Spleen (tissue), 11 donors: ENCODE measurements around the gene PRICKLE3. TPM values are rescaled to one million over a fixed set of nuclear protein-coding genes. Genes with fewer than 3 reads are reported as not detected.

ENCODE experiments used
- DNase-seq: peaks from one replicate; pipeline ENCODE4 v3.0.0-alpha.2; 2020
- H3K27ac ChIP-seq, 8 donors: fragments of 200-600 bp; sonication (generic) in 7 of 8; 1 replicate in 4 of 8; 2 replicates in 4 of 8; pipeline versions ENCODE4 v1.5.0 to v1.8.0; 2016 to 2021; ENCODE audit warnings: inconsistent platforms in 4 of 8, mild to moderate bottlenecking in 4 of 8, moderate library complexity in 1 of 8
- H3K27me3 ChIP-seq, 7 donors: fragments of 200-600 bp; sonication (generic) in 6 of 7; replicated peaks in 1 of 7; 1 replicate in 4 of 7; 2 replicates in 3 of 7; pipeline versions ENCODE4 v1.5.0 to v1.8.0; 2016 to 2021; ENCODE audit warnings: inconsistent platforms in 3 of 7, mild to moderate bottlenecking in 1 of 7
- H3K36me3 ChIP-seq, 6 donors: fragments of 200-600 bp; sonication (generic) in 5 of 6; 1 replicate in 4 of 6; 2 replicates in 2 of 6; pipeline versions ENCODE4 v1.5.0 to v1.8.0; 2016 to 2021; ENCODE audit warnings: inconsistent platforms in 2 of 6
- H3K4me1 ChIP-seq, 6 donors: fragments of 200-600 bp; sonication (generic) in 5 of 6; 1 replicate in 3 of 6; 2 replicates in 3 of 6; pipeline versions ENCODE4 v1.5.0 to v1.8.0; 2016 to 2021; ENCODE audit warnings: inconsistent platforms in 3 of 6
- H3K4me3 ChIP-seq, 8 donors: fragments of 200-600 bp; sonication (generic) in 7 of 8; 1 replicate in 4 of 8; 2 replicates in 4 of 8; pipeline versions ENCODE4 v1.5.0 to v1.8.0; 2016 to 2021; ENCODE audit warnings: inconsistent platforms in 4 of 8, mild to moderate bottlenecking in 4 of 8, moderate library complexity in 2 of 8
- H3K9me3 ChIP-seq, 8 donors: fragments of 200-600 bp; sonication (generic) in 7 of 8; 1 replicate in 4 of 8; 2 replicates in 4 of 8; pipeline versions ENCODE4 v1.5.0 to v1.8.0; 2016 to 2021; ENCODE audit warnings: inconsistent platforms in 4 of 8
- CTCF ChIP-seq, 11 experiments: fragments of 200-600 bp in 7 of 11; fragments of 450-650 bp in 4 of 11; sonication (generic) in 4 of 11; IDR thresholded peaks in 8 of 11; conservative IDR thresholded peaks in 3 of 11; 1 replicate in 7 of 11; 2 replicates in 4 of 11; pipeline versions ENCODE4 v1.4.0 to v1.8.0; 2016 to 2021; ENCODE audit warnings: antibody characterized with exemption in 11 of 11, inconsistent platforms in 4 of 11, mild to moderate bottlenecking in 1 of 11
- POLR2A ChIP-seq, 3 donors: fragments of 450-650 bp; IDR thresholded peaks; one replicate each; pipeline ENCODE4 v1.5.1; 2017; ENCODE audit warnings: antibody characterized with exemption in 3 of 3, mild to moderate bottlenecking in 1 of 3
- POLR2AphosphoS5 ChIP-seq, 3 donors: sonication (generic); formaldehyde crosslinking; IDR thresholded peaks; one replicate each; pipeline ENCODE4 v1.5.1; 2017; ENCODE audit warnings: antibody characterized with exemption in 3 of 3
- WGBS, 5 donors: extraction: QIAGEN DNeasy Blood & Tissue Kit in 3 of 5; methylation state at CpG; one replicate each; pipeline versions ENCODE4 v1.1.5 to v1.1.7; 2013 to 2018; 5-methylcytosine and 5-hydroxymethylcytosine counted together
- intact Hi-C: fragments of 100-400 bp; cut with DNase I; formaldehyde crosslinking; loops from one replicate; pipeline ENCODE4 v1.15.0; 2023; ENCODE audit warnings: low total_unique reads
- polyA plus RNA-seq, 3 donors: library from polyadenylated mRNA; stranded (reverse); fragments of 200-250 nt; gene quantifications; one replicate each; pipeline ENCODE4 v1.2.1, GENCODE V29; 2013
- total RNA-seq, 7 donors: library from RNA; depleted of rRNA in 3 of 7; stranded (reverse); fragments of >200 nt in 3 of 7; fragmentation: NEBNext Ultra II Directional in 4 of 7; extraction: Animal tissue kit (Norgen Biotek cat#: 25700) in 4 of 7; gene quantifications; one replicate each; pipeline versions ENCODE4 v1.1.0 to v1.2.1, GENCODE V29; 2016 to 2021
- donor health status: healthy with polysubstance abuse.
- donor health status: DM: no; HTN: no; CAD: no; lungs with moderate emphysema.
- donor health status: DM: no; HTN: no; CAD: no.
- donor health status: Bipolar disorder and iron deficiency.
- donor health status: healthy.
- donor health status: DM: no; HTN: no; CAD: no.
- donor health status: DM: yes; HTN: yes; CAD: no.

Gene PRICKLE3
- total and polyA plus RNA-seq, 10 donors = 3.2 to 29.0 (median 13.5) TPM

DNA sequence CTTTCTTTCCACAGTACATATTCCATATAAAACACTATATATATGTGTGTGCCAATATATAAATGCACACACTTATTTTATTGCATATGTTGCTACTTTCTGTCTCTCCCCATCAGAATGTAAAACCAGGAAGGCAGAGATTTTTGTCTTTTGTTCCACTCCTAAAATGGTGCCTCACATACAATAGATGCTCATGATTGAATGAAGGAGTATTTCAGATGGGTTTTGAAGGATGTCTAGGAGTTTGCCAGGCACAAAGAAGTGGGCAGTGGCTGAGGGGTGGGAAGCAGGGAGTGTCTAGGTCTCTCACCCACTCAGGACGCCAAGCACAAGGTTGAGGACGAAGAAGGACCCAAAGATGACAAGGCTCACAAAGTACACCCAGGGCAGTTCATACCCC is 41.6 kb upstream of the PRICKLE3 start:
- DNase-seq = no peak
- H3K9me3 ChIP-seq = no peaks in the 10 kb centered on the region
- TF ChIP-seq POLR2AphosphoS5 (IDR thresholded peaks at IDR 0.05) = no peak
- no peak for TF ChIP-seq POLR2A (IDR thresholded peaks at IDR 0.05)
- no peak for TF ChIP-seq CTCF (IDR thresholded peaks at IDR 0.05 in 8 of 11, conservative IDR thresholded peaks at IDR 0.05 in 3 of 11)
- H3K27ac ChIP-seq = no peak overlapping the region
- peaks cover 0 to 14% (median 0%) of the 10 kb centered on the region in 6 donors for H3K4me1 ChIP-seq
- H3K4me3 ChIP-seq = no peak overlapping the region
- H3K27me3 ChIP-seq = no peaks in the 10 kb centered on the region
- H3K36me3 ChIP-seq = no peaks in the 10 kb centered on the region
- 68 to 100% (median 86%) methylated on average over 2 of the region's 2 CpGs for WGBS, 5 donors
- intact Hi-C loops = no loop called here

GRCh38 chrX:49226946-49227345 is 40.8 kb upstream of the PRICKLE3 start:
- WGBS, 5 donors = 89 to 100% (median 93%) methylated on average over 3 to 9 of the region's 9 CpGs
- H3K27me3 ChIP-seq = no peaks in the 10 kb centered on the region
- TF ChIP-seq POLR2AphosphoS5 (IDR thresholded peaks at IDR 0.05) = no peak
- no peak for TF ChIP-seq POLR2A (IDR thresholded peaks at IDR 0.05)
- TF ChIP-seq CTCF (IDR thresholded peaks at IDR 0.05 in 8 of 11, conservative IDR thresholded peaks at IDR 0.05 in 3 of 11) = no peak
- no peaks in the 10 kb centered on the region for H3K9me3 ChIP-seq
- intact Hi-C loops = no loop called here
- peaks cover 0 to 14% (median 0%) of the 10 kb centered on the region in 6 donors for H3K4me1 ChIP-seq
- no peaks in the 10 kb centered on the region for H3K36me3 ChIP-seq
- no peak for DNase-seq
- H3K4me3 ChIP-seq = no peak overlapping the region
- H3K27ac ChIP-seq = no peak overlapping the region

DNA sequence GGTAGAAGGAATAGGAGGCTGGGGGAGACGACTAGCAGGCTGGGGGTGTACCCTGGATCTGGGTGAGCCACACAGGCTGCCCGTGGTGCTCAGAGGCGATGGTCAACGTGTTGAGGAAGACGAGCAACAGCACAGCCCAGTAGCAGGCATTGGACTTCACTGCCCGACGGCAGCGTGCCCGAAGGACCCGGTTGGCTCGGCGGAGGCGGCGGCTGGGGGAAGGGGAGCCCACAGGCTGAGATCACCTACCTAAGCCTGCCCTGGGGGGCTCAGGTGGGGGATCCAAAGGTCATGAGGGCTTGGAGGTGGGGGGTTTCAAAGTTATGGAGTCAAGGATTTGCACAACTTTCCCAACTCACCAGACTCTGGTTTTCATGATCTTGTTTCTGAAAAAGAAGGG is 39.7 kb upstream of the PRICKLE3 start:
- Histone ChIP-seq H3K4me3 (no peak overlapping the region), H3K9me3 (no peaks in the 10 kb centered on the region), H3K4me1 (peaks cover 0 to 8% (median 0%) of the 10 kb centered on the region in 6 donors), H3K27me3 (no peaks in the 10 kb centered on the region), H3K36me3 (no peaks in the 10 kb centered on the region), H3K27ac (no peak overlapping the region)
- intact Hi-C loops = no loop called here
- DNase-seq = no peak
- TF ChIP-seq POLR2A (IDR thresholded peaks at IDR 0.05) (no peak), CTCF (IDR thresholded peaks at IDR 0.05 in 8 of 11, conservative IDR thresholded peaks at IDR 0.05 in 3 of 11) (no peak), POLR2AphosphoS5 (IDR thresholded peaks at IDR 0.05) (no peak)
- 74 to 87% (median 81%) methylated on average over 14 of the region's 14 CpGs for WGBS, 5 donors

GRCh38 chrX:49221868-49222267 is 35.7 kb upstream of the PRICKLE3 start:
- Histone ChIP-seq H3K36me3 (no peaks in the 10 kb centered on the region), H3K4me3 (no peak overlapping the region), H3K4me1 (no peaks in the 10 kb centered on the region), H3K9me3 (no peaks in the 10 kb centered on the region), H3K27ac (no peak overlapping the region), H3K27me3 (no peaks in the 10 kb centered on the region)
- TF ChIP-seq CTCF (IDR thresholded peaks at IDR 0.05 in 8 of 11, conservative IDR thresholded peaks at IDR 0.05 in 3 of 11) (no peak), POLR2AphosphoS5 (IDR thresholded peaks at IDR 0.05) (no peak), POLR2A (IDR thresholded peaks at IDR 0.05) (no peak)
- no peak for DNase-seq
- 60 to 74% (median 65%) methylated on average over 2 of the region's 2 CpGs for WGBS, 5 donors
- intact Hi-C loops = no loop called here
